ENCODE results near the gene DEFB119.
"Not testable (repeated sequence)": the region's sequence is repeated elsewhere in the genome, so short reads cannot be mapped to it uniquely, and the experiment has no call there.

DEFB119 gene

GRCh38 chr20:31390490-31390889 lies at the start of gene DEFB119:
Gene DEFB119, minus strand, starts transcription at chr20:31390590. Its CDS starts 107 bp downstream, at chr20:31390483.
- DNase-seq = no peak

- no peak for DNase-seq
Observed at GRCh38 chr20:31430568-31431115, 40.3 kb upstream of the DEFB119 start.

- DNase-seq = not testable (repeated sequence)
Observed at GRCh38 chr20:31427576-31427975, 37.2 kb upstream of the DEFB119 start.

GRCh38 chr20:31426891-31427551 lies 36.6 kb upstream of the DEFB119 start:
- not testable (repeated sequence) for DNase-seq

- DNase-seq = no peak
Observed at GRCh38 chr20:31425797-31426196, 35.4 kb upstream of the DEFB119 start.

- DNase-seq = no peak
Observed at GRCh38 chr20:31418307-31418706, 27.9 kb upstream of the DEFB119 start.

- no peak for DNase-seq
Observed at GRCh38 chr20:31415653-31416052, 25.3 kb upstream of the DEFB119 start.

- no peak for DNase-seq
Observed at GRCh38 chr20:31414381-31414780, 24.0 kb upstream of the DEFB119 start.

GRCh38 chr20:31410011-31410410 lies 19.6 kb upstream of the DEFB119 start:
- no peak for DNase-seq

GRCh38 chr20:31406115-31406514 lies 15.7 kb upstream of the DEFB119 start, which contains the start of gene DEFB121:
Gene DEFB121, minus strand, starts transcription at chr20:31406215. Its CDS starts 63 bp downstream, at chr20:31406152.
- DNase-seq = no peak

- no peak for DNase-seq
Observed at GRCh38 chr20:31403886-31404285, 13.5 kb upstream of the DEFB119 start.

GRCh38 chr20:31394900-31395299 lies 4.5 kb upstream of the DEFB119 start:
- DNase-seq = no peak

GRCh38 chr20:31392836-31393235 lies 2.4 kb upstream of the DEFB119 start:
- DNase-seq = no peak

- DNase-seq = no peak
Observed at GRCh38 chr20:31374346-31374745, 16.0 kb downstream of the DEFB119 start.

- DNase-seq = no peak
Observed at GRCh38 chr20:31368301-31368700, 22.1 kb downstream of the DEFB119 start, which contains the start of gene DEFB118. Gene DEFB118, plus strand, starts transcription at chr20:31368601. Its CDS starts 50 bp downstream, at chr20:31368651.

GRCh38 chr20:31364272-31364671 lies 26.1 kb downstream of the DEFB119 start:
- not testable (repeated sequence) for DNase-seq

GRCh38 chr20:31363295-31363694 lies 27.1 kb downstream of the DEFB119 start:
- DNase-seq = no peak

- DNase-seq = no peak
Observed at GRCh38 chr20:31355981-31356380, 34.4 kb downstream of the DEFB119 start.

- DNase-seq = no peak
Observed at GRCh38 chr20:31341470-31341869, 48.9 kb downstream of the DEFB119 start.

- DNase-seq = no peak
Observed at GRCh38 chr20:31330893-31331292, 59.5 kb downstream of the DEFB119 start.

Data from anterior cingulate cortex (tissue), 58 donors.